Omental fat pad (tissue), 4 donors: ENCODE results near the gene GOLGA8G. TPM values are rescaled to one million over a fixed set of nuclear protein-coding genes. Genes with fewer than 3 reads are reported as not detected.
"Not testable (repeated sequence)": the region's sequence is repeated elsewhere in the genome, so short reads cannot be mapped to it uniquely, and the experiment has no call there.

Experiments used
- ATAC-seq: fragments of 150-250 bp; one replicate; pipeline ENCODE4 v1.9.1; 2016; ENCODE audit warnings: mild to moderate bottlenecking, moderate library complexity; ENCODE audit not compliant: low FRiP score
- DNase-seq: peaks from one replicate; pipeline ENCODE4 v3.0.0-alpha.2; 2019; ENCODE audit warnings: low spot score
- small RNA-seq: library from RNA; depleted of rRNA; stranded (forward); fragments of <200 nt; gene quantifications from one replicate; pipeline ENCODE3, GENCODE V24; 2016
- total RNA-seq, 4 donors: library from RNA; depleted of rRNA; stranded (reverse); fragments of >200 nt; gene quantifications; one replicate each; pipeline ENCODE4 v1.1.0, GENCODE V29; 2016

GOLGA8G gene
- not detected for total RNA-seq

- DNase-seq, ATAC-seq: not testable (repeated sequence)
Observed at GRCh38 chr15:28532954-28533353, at the start of gene GOLGA8G. TSS of gene GOLGA8G (minus strand) at chr15:28532971. CDS start at chr15:28532909, 62 bp downstream.

- ATAC-seq, DNase-seq: not testable (repeated sequence)
Observed at GRCh38 chr15:28573351-28573750, 40.6 kb upstream of the GOLGA8G start.

- ATAC-seq = not testable (repeated sequence)
Observed at GRCh38 chr15:28553268-28553667, 20.5 kb upstream of the GOLGA8G start, which contains the start of gene GOLGA6L25. TSS of gene GOLGA6L25 (plus strand) at chr15:28553568. CDS start at chr15:28553629, 61 bp downstream.

GRCh38 chr15:28515208-28515607, 17.6 kb downstream of the GOLGA8G start:
- ATAC-seq, DNase-seq: not testable (repeated sequence)

More at GRCh38 chr15:28553268-28553667, 20.5 kb upstream of the GOLGA8G start, which contains the start of gene GOLGA6L25:
- DNase-seq = not testable (repeated sequence)

GRCh38 chr15:28514128-28514527, 18.6 kb downstream of the GOLGA8G start:
- not testable (repeated sequence) for DNase-seq, ATAC-seq

GRCh38 chr15:28508217-28508889, 24.4 kb downstream of the GOLGA8G start:
- DNase-seq, ATAC-seq: not testable (repeated sequence)

GRCh38 chr15:28481340-28481739, 51.4 kb downstream of the GOLGA8G start:
- ATAC-seq, DNase-seq: not testable (repeated sequence)

Small RNA genes within 50 kb of the gene (small RNA-seq; reads per million reads assigned to genes)
- gene AC138749.2 (not detected), gene AC138749.4 (not detected), gene AC138749.5 (not detected), gene MIR4509-3 (not detected), gene RF00017 (not detected)

Other genes starting within 250 kb of the GOLGA8G start
- gene HERC2, start 210.8 kb downstream of the GOLGA8G start, total RNA-seq = 10 to 100 TPM; 42.8 to 77.7 (median 44.4) TPM
- gene GOLGA6L24, start 174.9 kb downstream of the GOLGA8G start, total RNA-seq = not detected
- gene GOLGA8F, start 154.3 kb downstream of the GOLGA8G start, total RNA-seq = not detected
- not detected for gene GOLGA6L25, start 20.6 kb upstream of the GOLGA8G start, total RNA-seq
- 1 to 10 TPM; 3.8 to 8.5 (median 5.4) TPM for gene GOLGA8M, start 179.4 kb upstream of the GOLGA8G start, total RNA-seq